Endothelial cell of umbilical vein (primary cell): ENCODE measurements around the gene ABI3BP. TPM values are rescaled to one million over a fixed set of nuclear protein-coding genes. Genes with fewer than 3 reads are reported as not detected.

Source experiments
- BruUV-seq: library from RNA; stranded (reverse); fragments of 400-500 nt; replicated peaks from 2 replicates; lab custom pipeline; 2021; lab: Mats Ljungman, UMichigan
- CTCF ChIA-PET: fragments of 300-600, 350-600 bp; sonication (Branson Sonifier 250); formaldehyde crosslinking; loops from one replicate; lab custom pipeline; 2021; ENCODE audit warnings: antibody characterized with exemption, inconsistent platforms; lab: Charles Lee
- POLR2A ChIA-PET: fragments of 300-600, 350-600 bp; sonication (Branson Sonifier 250); formaldehyde crosslinking; loops from one replicate; lab custom pipeline; 2021; ENCODE audit warnings: antibody characterized with exemption, inconsistent platforms; lab: Charles Lee
- DNase-seq: peaks from one replicate; pipeline ENCODE4 v3.0.0-alpha.2; 2011; ENCODE audit warnings: low read depth, low spot score
- FAIRE-seq: peaks from 2 replicates; lab custom pipeline; 2011; peaks lifted over from hg19 to GRCh38; lab: Jason Lieb, UNC
- H2AFZ ChIP-seq: 2 replicates; pipeline ENCODE4 v1.6.0; 2012; ENCODE audit warnings: low read depth, low read length, control low read depth, inconsistent platforms
- H3K27ac ChIP-seq: 2 replicates; pipeline ENCODE4 v1.5.1; 2011; ENCODE audit warnings: low read depth, mild to moderate bottlenecking, control low read depth, low read length, moderate library complexity; ENCODE audit not compliant: insufficient read depth
- H3K27me3 ChIP-seq, 2 experiments: 2 replicates each; pipeline versions ENCODE4 v1.6.0 to v1.6.1; 2011; ENCODE audit warnings: low read length in 2 of 2, mixed read lengths in 1 of 2; ENCODE audit not compliant: control insufficient read depth in 2 of 2, insufficient read depth in 2 of 2
- H3K36me3 ChIP-seq, 2 experiments: 2 replicates in 1 of 2; 3 replicates in 1 of 2; pipeline ENCODE4 v1.5.1; 2011; ENCODE audit warnings: low read length in 2 of 2, mild to moderate bottlenecking in 1 of 2, moderate library complexity in 1 of 2; ENCODE audit not compliant: control insufficient read depth in 2 of 2, insufficient read depth in 2 of 2; ENCODE audit errors: extremely low read depth in 1 of 2
- H3K4me1 ChIP-seq: 3 replicates; pipeline ENCODE4 v1.5.1; 2011; ENCODE audit warnings: mild to moderate bottlenecking, low read length; ENCODE audit not compliant: control insufficient read depth, insufficient read depth; ENCODE audit errors: extremely low read depth
- H3K4me2 ChIP-seq: 2 replicates; pipeline ENCODE4 v1.6.1; 2011; ENCODE audit warnings: low read length, control low read depth, mixed read lengths; ENCODE audit not compliant: insufficient read depth
- H3K4me3 ChIP-seq, 3 experiments: fragments of 200-600 bp in 1 of 3; sonication (generic), shearing (Covaris generic) in 1 of 3; replicated peaks in 1 of 3; 2 replicates each; pipeline ENCODE4 v1.5.1; 2011 to 2016; ENCODE audit warnings: control low read depth in 3 of 3, low read length in 3 of 3, mild to moderate bottlenecking in 2 of 3, inconsistent platforms in 1 of 3, low read depth in 1 of 3, moderate library complexity in 1 of 3; ENCODE audit not compliant: insufficient read depth in 1 of 3
- H3K79me2 ChIP-seq: 2 replicates; pipeline ENCODE4 v1.6.0; 2012; ENCODE audit warnings: low read length, inconsistent platforms; ENCODE audit not compliant: control insufficient read depth, insufficient read depth
- H3K9ac ChIP-seq: replicated peaks from 2 replicates; pipeline ENCODE3; 2011; ENCODE audit warnings: low read length, control low read depth; ENCODE audit not compliant: insufficient read depth; ENCODE audit errors: extremely low read depth
- H3K9me1 ChIP-seq: replicated peaks from 3 replicates; pipeline ENCODE4 v1.6.0; 2011; ENCODE audit warnings: mild to moderate bottlenecking, low read length; ENCODE audit not compliant: control insufficient read depth, insufficient read depth; ENCODE audit errors: extremely low read depth
- H3K9me3 ChIP-seq: replicated peaks from 2 replicates; pipeline ENCODE4 v1.5.1; 2012; ENCODE audit warnings: low read length, inconsistent platforms; ENCODE audit not compliant: control insufficient read depth, insufficient read depth
- H4K20me1 ChIP-seq: replicated peaks from 2 replicates; pipeline ENCODE3; 2011; ENCODE audit warnings: mild to moderate bottlenecking, low read length; ENCODE audit not compliant: control insufficient read depth, insufficient read depth; ENCODE audit errors: extremely low read depth
- EZH2 ChIP-seq: IDR thresholded peaks from 2 replicates; pipeline ENCODE4 v1.6.1; 2012; ENCODE audit warnings: borderline replicate concordance, low read depth, mild to moderate bottlenecking, moderate library complexity, low read length, inconsistent platforms; ENCODE audit not compliant: severe bottlenecking
- FOS ChIP-seq: IDR thresholded peaks from 2 replicates; pipeline ENCODE4 v1.6.1; 2011; ENCODE audit warnings: mild to moderate bottlenecking, low read length, moderate library complexity, borderline replicate concordance; ENCODE audit not compliant: insufficient read depth
- GATA2 ChIP-seq: IDR thresholded peaks from 2 replicates; pipeline ENCODE4 v1.7.0; 2011; ENCODE audit warnings: low read depth, mild to moderate bottlenecking, moderate library complexity, mixed read lengths, low read length; ENCODE audit not compliant: insufficient read length, insufficient read depth
- JUN ChIP-seq: IDR thresholded peaks from 2 replicates; pipeline ENCODE4 v1.6.1; 2011; ENCODE audit warnings: borderline replicate concordance, low read depth; ENCODE audit not compliant: insufficient read length, insufficient read depth
- MYC ChIP-seq: IDR thresholded peaks from one replicate; pipeline ENCODE4 v1.6.1; 2011; ENCODE audit warnings: mild to moderate bottlenecking, low read depth, low read length
- POLR2A ChIP-seq: IDR thresholded peaks from 2 replicates; pipeline ENCODE4 v1.6.1; 2012; ENCODE audit warnings: low read depth, mild to moderate bottlenecking, control low read depth, low read length
- POLR2AphosphoS5 ChIP-seq: IDR thresholded peaks from 2 replicates; pipeline ENCODE4 v1.6.1; 2012; ENCODE audit warnings: low read depth, mild to moderate bottlenecking, control low read depth, low read length, moderate library complexity; ENCODE audit not compliant: insufficient read depth
- dilution Hi-C: fragments of 300-500 bp; cut with MboI; formaldehyde crosslinking; loops from one replicate; pipeline ENCODE4 v1.15.0; 2019; ENCODE audit warnings: low sequenced_read_pairs; ENCODE audit not compliant: extremely low pct_ligation_motif_present
- intact Hi-C: fragments of 100-400 bp; cut with micrococcal nuclease; formaldehyde crosslinking; loops from one replicate; pipeline ENCODE4 v1.10.0; 2022
- polyA plus RNA-seq, 4 experiments: library from polyadenylated mRNA; depleted of rRNA in 3 of 4; stranded (reverse) in 3 of 4; unstranded in 1 of 4; fragments of >200 nt; gene quantifications; 2 replicates each; pipeline versions ENCODE4 v1.2.1 to v1.2.3, GENCODE V29; 2011 to 2012; ENCODE audit warnings: missing spikeins in 1 of 4
- total RNA-seq: library from RNA; stranded (reverse); gene quantifications from 2 replicates; pipeline ENCODE4 v1.2.3, GENCODE V29; 2021
- TF ChIP-seq, protein P1 (sequence below): IDR thresholded peaks from 2 replicates; pipeline ENCODE4 v1.6.1; 2011; ENCODE audit not compliant: insufficient read depth, insufficient read length
- TF ChIP-seq, protein P2 (sequence below), 2 donors: IDR thresholded peaks; 1 replicate in 1 of 2; 2 replicates in 1 of 2; pipeline ENCODE4 v1.5.1; 2011; ENCODE audit warnings: low read length in 2 of 2, mild to moderate bottlenecking in 2 of 2, moderate library complexity in 2 of 2, control low read depth in 1 of 2, inconsistent platforms in 1 of 2, low read depth in 1 of 2; ENCODE audit not compliant: insufficient read depth in 1 of 2; ENCODE audit errors: extremely low read depth in 1 of 2

Gene ABI3BP
- total and polyA plus RNA-seq, 2 donors (not counting 3 experiments of a cell fraction or from before 2014, with no cell fraction given) = 78.1 to 106 TPM

GRCh38 chr3:100868096-100868495 is 125.1 kb downstream of the ABI3BP start:
- Histone ChIP-seq H3K79me2 (no peaks in the 10 kb centered on the region), H3K4me2 (no peak overlapping the region), H3K9me3 (no peaks in the 10 kb centered on the region), H3K9me1 (no peaks in the 10 kb centered on the region), H3K4me1 (no peaks in the 10 kb centered on the region), H4K20me1 (no peaks in the 10 kb centered on the region), H2AFZ (no peak overlapping the region), H3K4me3 (no peak overlapping the region), H3K27ac (no peak overlapping the region), H3K27me3 (no peaks in the 10 kb centered on the region), H3K9ac (no peak overlapping the region), H3K36me3 (no peaks in the 10 kb centered on the region)
- BruUV-seq = no TSS peak
- TF ChIP-seq POLR2A = no peak
- no peak for TF ChIP-seq FOS
- TF ChIP-seq JUN = no peak
- TF ChIP-seq, protein P1, sequence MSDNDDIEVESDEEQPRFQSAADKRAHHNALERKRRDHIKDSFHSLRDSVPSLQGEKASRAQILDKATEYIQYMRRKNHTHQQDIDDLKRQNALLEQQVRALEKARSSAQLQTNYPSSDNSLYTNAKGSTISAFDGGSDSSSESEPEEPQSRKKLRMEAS = no peak
- TF ChIP-seq GATA2 = no peak
- TF ChIP-seq POLR2AphosphoS5 = no peak
- TF ChIP-seq MYC = no peak
- TF ChIP-seq EZH2 = no peak
- TF ChIP-seq, protein P2, sequence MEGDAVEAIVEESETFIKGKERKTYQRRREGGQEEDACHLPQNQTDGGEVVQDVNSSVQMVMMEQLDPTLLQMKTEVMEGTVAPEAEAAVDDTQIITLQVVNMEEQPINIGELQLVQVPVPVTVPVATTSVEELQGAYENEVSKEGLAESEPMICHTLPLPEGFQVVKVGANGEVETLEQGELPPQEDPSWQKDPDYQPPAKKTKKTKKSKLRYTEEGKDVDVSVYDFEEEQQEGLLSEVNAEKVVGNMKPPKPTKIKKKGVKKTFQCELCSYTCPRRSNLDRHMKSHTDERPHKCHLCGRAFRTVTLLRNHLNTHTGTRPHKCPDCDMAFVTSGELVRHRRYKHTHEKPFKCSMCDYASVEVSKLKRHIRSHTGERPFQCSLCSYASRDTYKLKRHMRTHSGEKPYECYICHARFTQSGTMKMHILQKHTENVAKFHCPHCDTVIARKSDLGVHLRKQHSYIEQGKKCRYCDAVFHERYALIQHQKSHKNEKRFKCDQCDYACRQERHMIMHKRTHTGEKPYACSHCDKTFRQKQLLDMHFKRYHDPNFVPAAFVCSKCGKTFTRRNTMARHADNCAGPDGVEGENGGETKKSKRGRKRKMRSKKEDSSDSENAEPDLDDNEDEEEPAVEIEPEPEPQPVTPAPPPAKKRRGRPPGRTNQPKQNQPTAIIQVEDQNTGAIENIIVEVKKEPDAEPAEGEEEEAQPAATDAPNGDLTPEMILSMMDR (IDR thresholded peaks at IDR 0.05; ENCODE audit: extremely low read depth in 1 of 2, insufficient read depth in 1 of 2, low read depth in 1 of 2, low read length in 2 of 2) = no peak
- FAIRE-seq = no peak
- POLR2A ChIA-PET = no interaction called here
- DNase-seq = no peak
- intact Hi-C loops (no loop called here), dilution Hi-C loops (no loop called here)
- CTCF ChIA-PET = no interaction called here
